GM18507 (cell line): ENCODE data around the gene USP25.

Source experiments
- DNase-seq: peaks from one replicate; pipeline ENCODE4 v3.0.0; 2011; ENCODE audit warnings: low read depth; ENCODE audit not compliant: insufficient read length; ENCODE audit errors: extremely low spot score
- FAIRE-seq: peaks from 2 replicates; lab custom pipeline; 2011; peaks lifted over from hg19 to GRCh38; lab: Jason Lieb, UNC

The USP25 gene

DNA sequence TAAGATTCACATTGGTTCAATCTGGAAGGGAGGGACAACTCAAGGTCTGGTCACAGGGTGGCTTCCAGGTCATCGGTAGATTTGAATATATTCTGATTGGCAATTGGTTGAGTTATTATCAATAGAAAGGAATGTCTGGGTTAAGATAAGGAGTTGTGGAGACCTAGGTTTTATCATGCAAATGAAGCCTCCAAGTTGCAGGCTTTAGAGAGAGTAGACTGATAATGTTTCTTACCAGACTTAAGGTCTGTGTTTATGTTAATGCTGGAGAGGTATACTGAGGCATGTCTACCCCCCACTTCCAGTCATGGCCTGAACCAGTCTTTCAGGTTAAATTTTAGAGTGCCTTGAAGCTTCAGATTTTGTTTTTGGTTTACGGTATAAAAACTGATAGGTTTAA, 29.7 kb downstream of the USP25 start:
- FAIRE-seq (no peak), DNase-seq (no peak)

GRCh38 chr21:15761507-15762100, 31.8 kb downstream of the USP25 start:
- FAIRE-seq (no peak), DNase-seq (no peak)

GRCh38 chr21:15763359-15763758, 33.6 kb downstream of the USP25 start:
- DNase-seq (no peak), FAIRE-seq (no peak)

DNA sequence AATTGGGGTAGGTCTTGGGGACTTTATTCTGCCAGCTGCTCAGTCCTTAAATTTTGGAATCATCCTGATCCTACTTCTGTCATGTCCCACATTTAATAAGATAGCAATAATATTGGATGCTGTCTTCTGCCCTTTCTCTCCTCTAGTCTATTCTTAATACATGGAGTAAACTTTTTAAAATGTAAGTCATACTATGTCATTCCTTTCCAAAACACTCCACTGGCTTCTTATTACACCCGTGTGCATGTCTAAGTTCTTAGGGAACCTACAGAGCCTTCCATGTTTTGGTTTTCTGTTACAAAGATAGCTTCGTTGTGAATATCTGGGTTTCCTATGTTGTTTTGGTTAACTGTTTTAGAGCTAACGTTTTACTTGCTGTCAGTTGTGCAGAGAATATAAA, 35.1 kb downstream of the USP25 start:
- no peak for DNase-seq
- FAIRE-seq: no peak

DNA sequence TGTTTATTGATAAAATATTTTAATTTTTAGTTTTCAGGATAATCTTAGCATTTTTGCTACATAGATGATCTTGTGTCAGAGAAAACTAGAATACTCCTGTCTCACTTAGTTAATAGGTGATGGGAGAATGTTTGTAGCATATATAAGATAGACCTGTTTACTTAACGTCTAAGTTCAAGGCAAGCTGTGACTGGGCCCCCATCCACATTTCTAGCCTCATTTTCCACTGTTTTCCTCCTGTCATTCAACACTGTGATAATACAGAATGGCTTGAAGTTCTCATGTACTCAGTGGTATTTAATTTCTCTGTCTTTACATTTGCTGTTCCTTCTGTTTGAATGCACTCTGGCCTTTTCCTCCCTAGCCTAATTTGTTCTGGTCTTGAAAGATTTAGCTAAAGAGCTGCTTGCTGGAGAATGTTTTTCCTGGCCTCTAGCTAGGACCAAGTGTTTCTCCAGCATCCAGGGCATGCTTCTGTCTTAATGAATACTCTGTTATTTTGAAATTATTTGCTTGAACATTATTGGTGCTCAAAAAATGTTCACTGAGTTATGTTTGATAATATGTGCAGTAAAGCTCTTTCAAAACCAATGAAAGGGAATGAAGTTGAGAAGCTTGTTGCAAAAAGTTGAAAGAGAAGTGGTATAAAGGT, 37.3 kb downstream of the USP25 start:
- no peak for FAIRE-seq
- DNase-seq: no peak

DNA sequence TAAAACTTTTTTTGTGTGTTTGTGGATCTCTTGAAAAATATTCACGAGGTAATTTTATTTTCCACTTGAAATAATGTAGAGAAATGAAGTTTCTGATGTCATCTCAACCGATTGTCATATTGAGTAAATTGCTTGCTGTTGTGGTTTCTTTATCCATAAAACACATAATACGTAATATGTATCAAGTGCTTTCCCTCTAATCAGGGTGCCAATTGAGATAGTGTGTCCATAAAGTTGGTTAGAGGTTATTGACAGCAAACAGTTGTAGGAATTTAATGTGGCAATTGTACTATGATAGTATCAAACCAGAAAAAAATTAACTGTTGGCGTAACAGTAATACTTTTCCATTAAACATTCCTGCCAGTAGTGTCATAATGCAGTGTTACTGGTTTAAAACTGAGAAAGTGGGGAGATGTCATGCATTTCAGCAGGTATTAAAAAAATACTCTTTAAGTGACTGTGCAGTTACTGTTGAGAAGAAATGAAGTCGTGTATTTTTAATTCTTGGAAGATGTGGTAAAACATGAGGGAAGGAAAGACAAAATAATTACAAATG, 38.3 kb downstream of the USP25 start:
- no peak for FAIRE-seq
- no peak for DNase-seq

- FAIRE-seq (no peak), DNase-seq (no peak)
These were observed 39.1 kb downstream of the USP25 start for GRCh38 chr21:15768853-15769252.

DNA sequence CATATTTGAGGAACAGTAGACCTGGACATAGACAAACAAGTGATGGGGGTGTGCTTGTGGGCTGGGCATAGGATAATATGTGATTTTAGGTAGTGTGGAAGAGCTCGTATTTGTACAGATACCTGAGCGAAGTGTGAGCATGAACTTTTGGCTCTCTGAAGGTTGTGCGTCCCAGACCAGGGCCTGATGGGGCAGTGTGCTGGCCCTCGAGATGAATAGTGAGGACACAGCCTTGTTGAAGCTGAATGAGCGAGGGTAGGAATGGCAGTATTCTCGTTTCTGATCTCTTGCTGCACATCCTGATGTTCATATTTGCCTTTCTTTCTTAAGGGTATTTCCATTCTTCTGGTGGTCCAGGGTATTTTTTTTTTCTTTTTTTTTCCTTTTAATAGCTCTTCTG, 41.5 kb downstream of the USP25 start:
- FAIRE-seq (no peak), DNase-seq (no peak)

- DNase-seq (no peak), FAIRE-seq (no peak)
These were observed 42.9 kb downstream of the USP25 start for GRCh38 chr21:15772654-15773053.

- FAIRE-seq: no peak
- no peak for DNase-seq
These were observed 44.8 kb downstream of the USP25 start for GRCh38 chr21:15774590-15774989.

DNA sequence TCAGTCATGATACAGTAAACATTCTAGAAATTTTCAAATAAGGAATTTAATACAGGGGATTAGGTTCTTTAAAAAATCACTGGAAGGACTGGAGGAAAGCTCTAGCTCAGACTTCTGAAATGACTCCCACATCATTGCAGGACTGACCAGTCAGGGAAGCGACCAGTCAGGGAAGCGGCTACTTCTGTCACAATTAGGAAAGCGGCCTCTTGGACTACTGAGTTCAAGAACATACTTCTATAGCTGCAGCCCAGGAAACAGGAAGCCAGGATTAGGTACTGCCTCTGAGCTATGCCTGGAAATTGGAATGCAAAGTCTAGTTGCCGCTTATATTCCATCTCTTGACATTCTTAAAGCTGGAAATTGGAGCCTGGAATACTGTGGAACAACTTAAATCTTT, 45.5 kb downstream of the USP25 start:
- no peak for DNase-seq
- FAIRE-seq: no peak

DNA sequence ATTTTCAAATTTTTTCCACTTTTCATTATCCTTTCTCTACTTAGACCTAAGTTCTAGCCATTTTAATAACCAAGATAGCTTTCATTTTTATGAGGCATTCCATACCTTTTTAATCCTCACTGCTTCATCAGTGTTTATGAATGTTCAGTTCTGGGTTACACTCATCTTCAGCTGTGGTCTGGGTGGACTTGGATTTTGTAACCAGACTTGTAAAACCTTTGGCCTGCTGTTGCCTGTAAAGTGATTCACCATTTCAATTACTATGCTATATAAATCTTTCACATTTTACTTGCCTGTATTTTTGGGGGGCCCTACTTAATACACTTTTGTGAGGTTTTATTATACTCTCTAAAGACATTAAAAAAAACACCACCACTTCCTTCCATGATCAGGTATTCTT, 46.2 kb downstream of the USP25 start:
- no peak for FAIRE-seq
- DNase-seq: no peak

DNA sequence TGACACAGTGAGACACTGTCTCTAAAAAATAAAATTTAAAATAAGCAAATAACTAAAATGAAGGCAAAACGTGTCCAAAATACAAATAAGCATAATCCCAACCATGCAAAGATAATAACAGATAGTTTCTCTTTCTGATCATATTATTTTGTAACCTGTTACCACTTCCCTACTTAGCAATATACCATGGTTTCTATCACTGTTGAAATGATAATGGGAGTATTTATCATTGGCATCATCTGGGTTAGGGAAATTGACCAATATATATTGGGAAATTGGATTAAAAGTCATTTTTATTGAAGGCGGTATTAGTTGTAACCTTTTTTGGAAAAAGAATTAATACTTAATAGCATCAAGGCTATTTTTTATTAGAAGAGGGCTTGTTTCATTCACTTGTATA, 47.0 kb downstream of the USP25 start:
- FAIRE-seq (no peak), DNase-seq (no peak)

- no peak for FAIRE-seq
- DNase-seq: no peak
These were observed 52.2 kb downstream of the USP25 start for GRCh38 chr21:15781986-15782385.

GRCh38 chr21:15788847-15789523, 59.2 kb downstream of the USP25 start:
- DNase-seq (no peak), FAIRE-seq (no peak)

DNA sequence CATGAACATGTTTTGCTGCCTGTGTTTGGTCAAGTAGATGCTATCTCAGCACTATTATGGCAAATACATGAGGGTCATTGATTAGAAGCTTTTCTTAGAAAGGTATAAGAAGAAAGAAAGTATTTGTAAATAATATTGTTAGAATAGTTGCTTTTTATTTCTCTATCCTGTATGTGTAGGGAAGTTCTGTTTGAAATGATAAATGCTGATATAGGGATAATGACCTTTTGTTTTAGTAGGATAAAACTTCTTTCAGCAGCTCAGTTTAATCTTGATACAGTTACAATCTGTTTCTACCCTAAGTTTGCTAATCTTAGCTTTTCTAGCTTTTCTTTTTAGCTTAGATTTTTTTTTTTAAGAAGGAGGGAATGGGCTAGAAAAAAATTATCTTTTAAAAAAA, 63.3 kb downstream of the USP25 start:
- no peak for DNase-seq
- no peak for FAIRE-seq

GRCh38 chr21:15793550-15794235, 63.9 kb downstream of the USP25 start:
- DNase-seq (no peak), FAIRE-seq (no peak)

DNA sequence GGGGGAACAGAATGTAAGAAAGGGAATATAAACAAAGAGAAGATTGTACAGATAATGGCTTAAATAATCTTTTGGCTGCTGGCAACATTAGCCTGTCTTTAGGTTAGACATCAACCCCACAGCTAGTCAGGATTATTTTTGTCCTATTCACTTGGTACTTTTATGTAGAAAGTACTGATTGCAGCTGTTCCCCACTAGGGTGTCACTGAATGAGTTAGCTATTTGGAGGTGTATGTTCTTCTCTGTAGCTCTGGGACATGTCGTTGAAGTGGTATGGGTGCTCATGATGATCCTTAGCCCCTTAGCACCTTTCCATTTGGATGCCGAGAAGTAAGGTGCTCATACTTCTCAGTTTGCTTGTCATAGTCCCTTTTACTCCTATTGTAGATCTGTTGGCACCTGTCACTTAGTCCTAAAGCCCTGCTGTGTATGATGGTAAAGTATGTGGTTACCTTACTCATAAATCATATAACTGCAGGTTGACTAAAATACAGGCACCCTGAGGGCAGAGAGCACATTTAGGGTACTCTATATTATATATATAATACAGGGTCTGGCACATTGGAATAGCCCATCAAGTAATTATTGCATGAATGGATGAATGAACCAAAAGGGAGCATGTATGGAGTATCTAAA, 64.6 kb downstream of the USP25 start:
- no peak for DNase-seq
- no peak for FAIRE-seq

- no peak for FAIRE-seq
- no peak for DNase-seq
These were observed 65.8 kb downstream of the USP25 start for GRCh38 chr21:15795533-15795932.
